C1 segment of cervical spinal cord (tissue), 14 donors: ENCODE data around the gene DNASE1L3.

ENCODE experiments used
- DNase-seq, 14 donors: peaks; one replicate each; lab custom pipeline; 2025; lab: John Stamatoyannopoulos, UW

Gene DNASE1L3

GRCh38 chr3:58179235-58180098, 31.3 kb downstream of the DNASE1L3 start:
- no peak for DNase-seq

DNA sequence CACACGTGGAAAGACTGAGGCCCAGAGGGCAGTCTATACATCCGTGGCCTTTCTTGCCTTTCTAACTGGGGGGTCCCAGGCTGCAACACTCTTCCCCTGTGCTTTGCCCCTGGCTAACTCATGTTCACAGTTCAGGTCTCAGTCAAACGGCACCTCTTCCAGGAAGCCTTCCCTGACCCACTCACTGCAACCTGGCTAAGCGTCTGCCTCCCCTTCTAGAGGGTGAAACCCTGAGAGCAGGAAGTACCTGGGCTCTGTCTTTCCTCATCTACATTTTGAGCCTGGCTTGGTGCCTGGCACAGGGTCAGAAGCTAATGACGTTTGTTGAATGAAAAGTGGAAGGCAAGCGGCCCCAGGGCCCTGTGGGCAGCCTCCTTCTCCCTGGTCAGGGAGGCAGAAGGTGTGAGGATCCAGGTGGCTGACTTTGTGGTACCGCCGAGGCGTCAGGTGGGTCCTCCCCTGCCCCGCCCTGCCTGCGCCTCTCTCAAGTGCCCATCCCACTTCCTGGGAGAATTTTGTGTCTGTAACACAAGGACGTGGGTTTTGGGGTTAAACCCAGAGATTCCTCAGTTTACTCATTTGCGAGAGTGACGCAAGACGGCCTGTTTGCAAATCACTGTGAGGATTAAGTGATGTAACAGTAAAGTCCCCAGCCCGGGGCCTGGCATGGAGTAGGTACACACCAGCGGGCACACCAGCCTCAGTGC, 32.1 kb downstream of the DNASE1L3 start:
- DNase-seq = no peak

- peak; percentile 8 to 87 (median 70) for DNase-seq
These were observed 32.8 kb downstream of the DNASE1L3 start for GRCh38 chr3:58177747-58178527.

GRCh38 chr3:58176827-58177489, 33.8 kb downstream of the DNASE1L3 start:
- no peak for DNase-seq

- DNase-seq = no peak
These were observed 34.6 kb downstream of the DNASE1L3 start for GRCh38 chr3:58176185-58176530.

DNA sequence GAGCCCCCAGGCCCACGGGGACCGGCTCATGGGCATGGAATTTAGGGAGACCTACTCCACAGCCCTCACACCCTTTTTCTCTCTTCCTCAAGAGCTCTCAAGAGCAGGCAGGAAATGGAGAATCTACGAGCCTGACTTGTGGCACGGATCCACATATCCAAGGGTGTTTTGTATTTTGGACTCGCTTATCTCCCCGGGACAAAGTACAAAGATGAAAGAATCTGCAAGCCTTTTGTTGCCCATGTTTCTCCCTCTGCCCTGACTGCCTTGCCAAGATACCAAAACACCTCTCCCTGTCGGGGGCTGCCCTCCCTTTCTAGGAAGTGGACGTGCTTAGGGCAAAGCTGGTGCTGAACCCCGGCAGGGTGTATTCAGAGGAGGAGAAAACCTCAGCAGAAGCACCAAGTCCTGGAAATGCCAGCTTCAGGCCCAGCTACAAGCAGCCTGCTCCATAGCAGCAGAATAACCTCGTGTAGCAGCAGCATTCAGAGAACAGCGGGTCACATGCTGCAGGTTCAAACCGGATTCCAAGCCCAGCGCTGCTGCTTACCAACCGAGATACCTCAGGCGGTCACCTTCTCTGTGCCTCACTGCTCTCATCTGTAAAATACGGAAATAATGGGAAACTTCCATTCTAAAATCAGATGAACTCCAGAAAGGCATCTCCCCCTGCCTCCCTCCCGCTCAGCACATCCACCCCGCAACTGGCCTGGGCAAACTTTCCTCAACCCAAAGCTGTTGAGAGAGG, 35.2 kb downstream of the DNASE1L3 start:
- peak in 1 of 14 donors; percentile 42 for DNase-seq

GRCh38 chr3:58175187-58175436, 35.7 kb downstream of the DNASE1L3 start:
- no peak for DNase-seq

DNA sequence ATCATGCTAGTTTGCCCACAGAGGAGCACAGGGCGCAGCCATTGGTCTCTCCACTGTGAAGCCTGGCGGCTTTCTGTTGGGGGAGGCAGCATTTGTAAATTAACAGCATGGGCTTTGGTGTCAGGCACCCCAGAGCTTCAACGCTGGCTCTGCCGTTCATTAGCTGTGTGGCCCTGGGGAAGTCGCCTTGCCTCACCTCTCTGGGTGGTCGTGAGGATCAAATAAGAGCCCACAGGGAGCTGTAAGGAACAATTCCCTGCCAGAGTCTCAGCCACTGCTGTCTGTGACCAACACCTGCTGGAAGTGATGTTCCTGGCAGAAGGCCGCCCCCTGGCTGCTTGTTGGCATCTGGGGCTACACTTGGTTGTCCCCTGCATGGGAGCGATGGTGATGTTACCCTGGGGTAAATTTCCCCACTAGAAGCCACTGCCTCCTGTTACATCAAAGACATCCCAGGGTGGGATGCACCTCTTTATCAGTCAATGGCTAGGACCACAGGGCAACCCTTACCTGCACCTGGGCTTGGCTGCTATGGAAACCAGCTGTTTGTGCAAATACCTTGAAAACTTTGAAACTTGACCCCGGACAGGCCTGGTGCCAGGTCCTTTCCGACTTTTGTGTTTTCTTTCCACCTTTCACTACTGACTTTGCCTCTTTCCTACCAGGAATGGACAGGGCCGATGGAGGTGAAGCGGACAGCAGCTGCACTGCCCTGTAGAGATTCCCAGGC, 36.9 kb downstream of the DNASE1L3 start:
- DNase-seq = no peak

GRCh38 chr3:58173029-58173668, 37.6 kb downstream of the DNASE1L3 start:
- DNase-seq = no peak

GRCh38 chr3:58171126-58171525, 39.6 kb downstream of the DNASE1L3 start:
- no peak for DNase-seq

DNA sequence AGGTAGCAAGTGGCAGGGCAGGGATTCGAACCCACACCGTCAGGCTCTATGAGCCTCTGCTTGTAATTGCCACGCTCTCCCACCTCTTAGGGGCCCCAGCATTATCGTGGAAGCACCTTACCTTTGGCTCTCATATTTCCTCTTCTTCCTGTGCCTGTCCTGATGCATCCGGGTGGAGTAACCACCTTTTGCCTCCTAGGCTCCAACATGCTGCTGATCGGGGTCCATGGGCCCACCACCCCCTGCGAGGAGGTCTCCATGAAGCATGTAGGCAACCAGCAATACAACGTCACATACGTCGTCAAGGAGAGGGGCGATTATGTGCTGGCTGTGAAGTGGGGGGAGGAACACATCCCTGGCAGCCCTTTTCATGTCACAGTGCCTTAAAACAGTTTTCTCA, 40.4 kb downstream of the DNASE1L3 start:
- DNase-seq = no peak

- DNase-seq = no peak
These were observed 41.4 kb downstream of the DNASE1L3 start for GRCh38 chr3:58169371-58169770.

DNA sequence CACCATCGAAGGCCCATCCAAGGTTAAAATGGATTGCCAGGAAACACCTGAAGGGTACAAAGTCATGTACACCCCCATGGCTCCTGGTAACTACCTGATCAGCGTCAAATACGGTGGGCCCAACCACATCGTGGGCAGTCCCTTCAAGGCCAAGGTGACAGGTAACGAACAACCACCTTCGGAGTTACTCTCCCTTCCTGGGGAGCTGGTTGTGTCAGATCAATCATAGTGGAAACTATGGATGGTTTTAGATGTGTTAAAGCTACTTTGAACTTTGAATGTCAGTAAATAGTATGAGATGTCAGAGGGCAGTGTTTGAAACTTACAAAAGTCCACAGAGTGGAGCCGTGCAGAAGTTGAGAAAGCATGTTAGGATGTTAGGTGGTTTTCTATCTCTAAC, 42.3 kb downstream of the DNASE1L3 start:
- no peak for DNase-seq

DNA sequence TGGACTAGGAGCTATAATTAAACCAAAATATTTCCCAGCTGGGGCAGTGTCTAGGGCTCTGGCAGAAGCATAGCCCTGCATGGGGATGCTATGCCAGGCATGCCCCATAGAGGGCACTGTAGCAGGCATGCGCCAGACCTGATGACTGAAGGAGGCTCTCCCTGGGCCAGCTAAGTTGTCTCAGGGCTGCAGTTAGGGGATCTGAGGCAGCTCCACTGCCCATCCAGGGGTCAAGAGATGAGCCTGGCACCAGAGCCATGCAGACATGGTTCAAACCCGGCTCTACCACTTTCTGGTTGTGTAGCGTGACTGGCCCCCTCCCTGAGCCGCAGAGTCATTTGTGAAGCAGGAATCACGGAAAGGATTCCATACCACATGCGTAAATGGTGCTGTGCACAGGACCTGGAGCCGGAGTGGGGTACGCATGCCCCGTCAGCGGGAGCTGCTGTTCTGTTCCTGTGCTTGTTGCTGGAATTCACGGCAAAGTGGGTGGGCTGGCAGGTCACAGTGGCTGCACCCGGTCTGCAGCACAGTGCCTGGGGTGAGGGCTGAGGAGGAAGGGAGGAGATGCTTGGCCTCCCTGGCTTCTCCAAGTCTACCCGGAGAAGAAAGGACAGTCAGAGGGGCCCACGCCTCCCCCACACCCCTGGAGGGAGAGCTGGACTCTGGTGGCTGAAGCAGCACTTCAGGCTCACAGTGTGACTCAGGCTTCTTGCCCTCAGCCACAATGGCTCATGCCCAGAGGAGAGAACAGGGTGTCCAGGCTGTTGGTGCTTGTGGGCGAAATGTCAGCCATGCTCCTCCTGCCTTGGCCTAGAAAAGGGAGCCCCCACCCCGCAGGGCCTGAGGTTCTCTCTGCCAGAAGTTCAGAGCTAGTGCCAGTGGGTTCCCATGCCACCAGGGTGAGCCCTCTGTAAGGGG, 43.1 kb downstream of the DNASE1L3 start:
- DNase-seq = peak in 11 of 14 donors; percentile 6 to 76 (median 29)

GRCh38 chr3:58164906-58165821, 45.6 kb downstream of the DNASE1L3 start:
- peak in 1 of 14 donors; percentile 58 for DNase-seq

DNA sequence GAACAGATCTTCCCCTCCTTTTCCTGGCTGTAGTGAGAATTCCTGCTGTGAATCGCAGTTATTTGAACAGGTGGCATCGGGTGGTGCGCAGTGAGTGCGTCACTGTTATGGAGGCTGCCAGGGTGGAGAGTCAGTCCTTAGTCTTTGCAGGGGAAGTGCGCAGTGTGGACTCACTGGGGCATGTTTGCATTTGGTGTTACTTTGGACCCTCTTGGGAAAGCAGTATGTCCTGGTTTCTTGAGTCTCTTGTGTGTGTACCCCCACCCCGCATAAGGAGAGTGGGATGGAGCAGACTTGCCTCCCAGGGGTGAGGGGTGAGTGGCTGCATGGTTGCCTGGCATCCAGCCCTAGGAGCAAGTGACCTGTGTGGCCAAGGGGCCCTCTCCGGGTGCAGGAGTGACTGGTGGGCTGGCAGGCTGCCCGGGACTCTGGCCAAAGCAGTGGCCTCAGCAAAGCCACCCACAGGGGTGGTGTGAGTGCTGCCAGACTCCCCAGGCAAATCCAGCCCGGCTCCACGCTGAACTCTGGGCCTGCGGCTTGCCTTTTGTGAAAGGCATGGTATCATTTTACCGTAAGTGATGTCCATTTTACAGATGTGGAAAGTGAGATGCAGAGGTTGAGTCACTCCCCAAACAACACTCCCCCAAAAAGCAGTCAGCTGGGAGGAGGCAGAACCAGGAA, 46.4 kb downstream of the DNASE1L3 start:
- peak in 6 of 14 donors; percentile 8 to 91 (median 24) for DNase-seq

DNA sequence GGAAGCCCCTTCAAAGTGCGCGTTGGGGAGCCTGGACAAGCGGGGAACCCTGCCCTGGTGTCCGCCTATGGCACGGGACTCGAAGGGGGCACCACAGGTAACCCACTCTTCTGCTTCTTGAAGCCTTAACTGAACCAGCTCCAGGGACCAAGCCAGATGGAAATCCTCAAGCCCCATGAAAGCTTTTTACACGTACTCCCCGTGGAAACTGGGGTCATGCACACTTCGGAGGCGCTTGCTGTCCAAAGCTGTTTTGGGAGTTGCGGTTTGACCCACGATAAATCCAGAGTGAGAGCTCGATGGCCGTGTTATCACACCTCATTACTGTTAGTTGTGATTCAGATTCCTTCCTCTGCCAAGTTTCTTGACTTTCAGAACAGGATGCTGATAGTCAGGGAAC, 47.5 kb downstream of the DNASE1L3 start:
- DNase-seq = no peak
